Occipital lobe (tissue), 2 donors: Measurements from ENCODE around the gene WWOX. TPM values are rescaled to one million over a fixed set of nuclear protein-coding genes. Genes with fewer than 3 reads are reported as not detected.
A peak's percentile ranks its signal among the peaks of the same experiment; 100 is the strongest.

Experiments
- DNase-seq: peaks from one replicate; lab custom pipeline; 2025; lab: John Stamatoyannopoulos, UW
- total RNA-seq: library from RNA; depleted of rRNA; stranded (reverse); fragments of >200 nt; gene quantifications from one replicate; pipeline ENCODE4 v1.2.3, GENCODE V29; 2014

Gene WWOX
- total RNA-seq, 1 donor from 2014 or later: 20.9 TPM

DNA sequence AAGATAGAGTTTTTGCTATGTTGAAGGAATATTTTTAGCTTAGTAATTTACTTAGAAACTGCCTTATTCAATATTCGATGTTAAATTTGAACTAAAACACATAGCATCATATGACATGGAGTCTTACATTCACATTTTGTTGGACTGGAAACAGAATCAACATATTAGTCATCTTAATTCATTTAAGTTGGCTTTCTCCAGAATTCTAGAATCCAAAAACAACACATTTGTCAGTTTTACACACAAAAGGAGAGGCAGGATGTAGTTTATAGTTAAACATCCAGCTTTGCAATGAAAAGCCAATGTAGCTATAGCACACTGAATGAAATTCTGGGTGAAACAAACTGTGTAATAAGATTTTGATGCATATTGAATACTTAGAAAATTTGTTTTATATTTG lies 43.3 kb downstream of the WWOX start:
- no peak for DNase-seq

DNA sequence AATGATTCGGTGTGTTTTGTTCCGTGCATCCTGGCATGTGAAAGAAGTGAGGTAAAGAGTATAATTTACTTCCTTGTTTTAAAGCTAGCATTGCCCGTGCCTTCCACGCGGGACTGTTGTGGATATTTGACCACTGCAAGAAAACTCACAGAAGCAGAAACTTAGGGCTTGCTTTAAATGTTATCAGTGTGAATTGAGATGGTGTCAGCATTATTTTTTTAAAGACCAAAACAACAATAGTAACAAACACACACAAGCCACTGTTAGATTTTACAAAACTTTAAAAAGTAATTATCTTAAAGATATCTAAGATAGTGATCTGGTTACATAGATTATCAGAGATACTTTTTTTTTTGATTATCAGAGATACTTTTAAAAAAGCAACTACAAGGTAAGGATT lies 47.4 kb downstream of the WWOX start:
- DNase-seq: no peak

- no peak for DNase-seq
Observed at GRCh38 chr16:78147911-78148401, 48.5 kb downstream of the WWOX start.

- DNase-seq: no peak
Observed at GRCh38 chr16:78150233-78150632, 50.8 kb downstream of the WWOX start.

DNA sequence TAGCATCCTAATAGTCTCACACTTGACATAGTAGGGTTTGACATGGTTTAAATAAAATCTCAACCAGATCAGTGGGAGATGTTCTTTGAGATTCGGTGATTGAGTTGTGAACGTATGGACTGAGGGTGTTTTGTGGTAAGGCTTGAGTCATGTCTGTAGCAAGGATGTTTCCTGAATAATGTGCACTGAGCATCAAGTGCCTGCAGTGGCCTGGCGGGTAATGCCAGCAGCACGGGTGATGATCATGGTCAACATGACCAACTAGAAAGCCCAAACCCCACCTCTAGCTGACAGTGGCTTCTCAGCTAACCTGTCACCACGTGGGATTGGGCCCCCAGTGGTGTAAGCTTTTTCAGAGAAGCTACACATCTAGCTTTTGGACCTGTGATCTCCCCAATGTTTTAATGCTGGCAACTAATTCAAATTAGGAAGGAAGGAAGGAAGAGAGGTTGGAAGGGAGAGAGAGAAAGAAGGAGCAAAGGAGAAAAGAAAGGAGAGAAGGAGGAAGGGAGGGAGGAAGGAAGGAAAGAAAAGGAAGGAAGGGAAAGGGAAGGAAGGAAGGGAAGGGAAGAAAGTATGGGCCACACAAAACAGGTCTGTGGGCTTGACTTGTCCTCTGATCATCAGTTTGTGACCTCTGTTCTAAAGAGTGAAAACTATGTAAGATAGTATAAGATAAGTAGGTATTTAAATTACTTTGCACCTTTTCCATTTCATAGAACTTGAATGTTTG lies 55.4 kb downstream of the WWOX start:
- DNase-seq: no peak

DNA sequence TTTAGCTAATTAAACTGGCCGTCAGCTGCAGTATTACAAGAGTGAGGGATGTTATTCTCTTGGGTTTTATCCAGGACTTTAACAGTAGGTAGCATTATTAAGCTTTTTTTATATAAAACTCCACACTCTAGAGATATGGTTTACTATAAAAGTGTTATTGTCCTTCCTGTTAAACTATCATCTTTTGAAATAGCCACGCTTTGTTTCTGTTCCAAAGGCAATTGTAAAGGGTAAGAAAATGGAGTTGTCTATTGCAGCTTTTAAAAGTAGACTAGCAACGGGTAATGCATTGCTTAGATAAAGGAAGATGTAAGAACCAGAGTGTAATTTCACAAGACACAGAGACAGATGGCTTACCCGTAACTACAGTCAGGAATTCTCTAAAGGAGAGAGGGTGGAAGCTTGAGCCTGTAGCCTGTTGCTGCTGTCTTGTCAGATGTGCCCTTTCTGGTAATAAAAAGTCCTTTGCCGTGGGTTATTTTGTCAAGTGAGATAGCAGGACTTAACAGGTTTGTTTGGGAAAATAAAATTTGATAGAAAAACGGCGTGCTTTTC lies 56.4 kb downstream of the WWOX start:
- DNase-seq: no peak

DNA sequence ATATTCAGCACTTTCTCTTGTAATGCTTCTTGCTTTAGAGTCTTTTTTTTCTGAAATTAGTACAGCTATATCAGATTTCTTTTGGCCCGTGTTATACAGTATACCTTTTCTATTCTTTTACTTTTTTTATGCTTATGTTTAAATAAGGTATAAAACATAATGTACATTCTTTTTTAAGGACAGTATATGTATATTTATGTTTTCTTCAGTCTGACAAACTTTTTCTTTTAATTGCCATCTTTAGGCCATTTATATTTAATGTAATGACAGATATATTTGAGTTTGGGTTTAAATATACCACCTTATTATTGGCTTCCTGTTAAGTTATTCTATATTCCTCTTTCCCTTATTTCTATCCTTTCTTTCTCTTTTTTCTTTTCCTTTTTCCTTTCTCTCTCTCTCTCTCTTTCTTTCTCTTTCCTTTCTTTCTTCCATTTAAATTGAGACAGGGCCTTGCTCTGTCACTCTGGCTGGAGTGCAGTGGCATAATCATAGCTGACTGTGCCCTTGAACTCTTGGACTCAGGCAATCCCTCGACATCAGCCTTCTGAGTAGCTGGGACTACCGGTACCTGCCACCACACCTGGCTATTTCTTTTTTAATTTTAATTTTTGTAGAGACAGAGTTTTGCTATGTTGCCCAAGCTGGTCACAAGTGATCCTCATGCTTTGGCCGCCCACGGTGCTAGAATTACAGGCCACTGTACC lies 61.7 kb downstream of the WWOX start:
- DNase-seq: no peak

DNA sequence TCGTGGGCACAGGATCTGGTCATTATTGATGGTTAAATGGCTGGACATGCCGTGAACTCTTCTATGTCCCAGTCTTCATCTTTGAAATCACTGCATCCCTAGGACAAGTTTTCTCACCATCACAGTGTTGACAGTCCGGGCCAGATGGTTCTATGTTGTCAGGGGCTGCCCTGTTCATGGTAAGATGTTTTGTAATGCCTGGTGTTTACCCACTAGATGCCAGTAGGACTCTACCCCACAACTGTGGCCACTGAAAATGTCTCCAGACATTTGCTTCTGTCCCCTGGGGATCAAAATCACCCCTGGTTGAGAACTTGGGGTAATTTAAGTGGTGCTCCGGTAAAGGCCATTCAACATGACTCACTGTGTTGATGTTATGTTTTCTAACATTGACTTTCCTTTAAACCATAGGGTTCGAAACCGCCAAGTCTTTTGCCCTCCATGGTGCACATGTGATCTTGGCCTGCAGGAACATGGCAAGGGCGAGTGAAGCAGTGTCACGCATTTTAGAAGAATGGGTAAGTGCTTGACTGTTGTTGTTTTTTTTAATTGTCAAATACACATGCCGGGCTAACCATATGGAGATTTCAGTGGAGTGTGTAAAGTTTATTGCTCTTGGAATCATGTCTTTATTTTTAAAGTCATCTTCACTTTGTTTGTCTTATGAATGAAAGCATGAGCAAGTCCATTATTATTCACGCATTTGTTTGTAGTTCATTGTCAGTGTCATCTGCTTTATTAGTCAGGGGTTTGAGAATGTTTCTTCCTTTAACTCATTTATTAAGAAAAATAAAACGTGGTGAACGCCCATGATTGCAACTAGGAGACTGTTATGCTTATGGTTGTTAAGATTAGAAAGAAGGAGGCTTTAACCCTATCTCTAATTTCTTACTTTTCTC lies 64.6 kb downstream of the WWOX start:
- no peak for DNase-seq

DNA sequence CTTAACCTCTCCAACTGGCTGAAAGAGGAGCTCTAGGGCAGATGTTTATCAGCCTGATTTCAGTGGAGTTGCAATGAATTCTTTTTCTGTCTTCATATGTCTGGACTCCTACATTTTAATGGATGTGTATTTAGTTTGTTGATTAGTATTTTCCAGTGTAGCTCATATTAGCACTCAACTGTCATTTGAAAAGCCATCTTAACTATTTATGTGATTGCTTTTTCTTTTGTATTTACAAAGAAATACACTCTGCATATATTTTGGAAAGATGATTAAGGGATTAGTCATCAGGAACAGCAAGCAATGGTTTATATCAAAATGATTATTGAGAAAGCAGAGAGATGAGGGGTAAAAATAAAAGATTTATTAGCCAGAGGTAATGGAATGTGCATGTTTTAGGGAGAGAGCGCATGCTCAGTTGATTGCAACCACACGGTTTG lies 71.1 kb downstream of the WWOX start:
- no peak for DNase-seq

DNA sequence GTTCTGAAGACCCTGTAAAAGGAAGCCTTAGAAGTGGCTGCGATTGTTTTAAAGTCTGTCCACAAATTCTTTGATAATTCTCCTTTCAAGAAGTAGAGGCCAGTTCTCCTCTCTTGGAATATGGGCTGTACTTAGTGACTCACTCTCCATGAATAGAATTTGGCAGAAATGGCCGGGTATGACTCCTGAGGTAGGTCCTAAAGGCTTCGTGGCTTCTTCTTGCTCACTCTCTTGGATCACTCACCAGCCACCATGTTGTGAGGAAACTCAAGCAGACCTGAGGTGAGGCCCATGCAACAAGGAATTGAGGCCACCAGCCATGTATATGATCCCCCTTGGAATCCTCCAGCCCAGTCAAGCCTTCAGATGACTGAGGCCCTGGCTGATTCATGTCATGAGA lies 75.8 kb downstream of the WWOX start:
- DNase-seq: no peak

GRCh38 chr16:78176435-78176834 lies 77.0 kb downstream of the WWOX start:
- DNase-seq: no peak

- DNase-seq: no peak
Observed at GRCh38 chr16:78177218-78177617, 77.8 kb downstream of the WWOX start.

DNA sequence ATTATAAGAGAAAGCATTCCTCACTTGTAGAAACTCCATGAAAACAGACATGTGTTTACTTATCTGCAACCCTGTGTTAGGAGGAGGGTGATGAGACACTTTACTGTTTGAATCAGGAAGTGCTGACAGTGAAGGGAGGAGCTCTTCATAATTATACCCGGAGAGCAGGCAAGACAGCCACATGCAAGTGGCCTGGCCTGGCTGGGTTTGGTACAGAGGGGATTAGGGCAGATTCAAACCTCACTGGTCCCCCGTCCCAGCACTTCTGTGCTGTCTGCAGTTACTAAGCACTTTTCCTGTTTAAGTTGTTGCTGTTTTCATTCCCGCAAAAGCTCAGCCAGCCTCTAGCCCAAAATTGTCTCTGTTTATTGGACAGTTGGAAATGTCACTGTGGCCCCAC lies 78.5 kb downstream of the WWOX start:
- no peak for DNase-seq

DNA sequence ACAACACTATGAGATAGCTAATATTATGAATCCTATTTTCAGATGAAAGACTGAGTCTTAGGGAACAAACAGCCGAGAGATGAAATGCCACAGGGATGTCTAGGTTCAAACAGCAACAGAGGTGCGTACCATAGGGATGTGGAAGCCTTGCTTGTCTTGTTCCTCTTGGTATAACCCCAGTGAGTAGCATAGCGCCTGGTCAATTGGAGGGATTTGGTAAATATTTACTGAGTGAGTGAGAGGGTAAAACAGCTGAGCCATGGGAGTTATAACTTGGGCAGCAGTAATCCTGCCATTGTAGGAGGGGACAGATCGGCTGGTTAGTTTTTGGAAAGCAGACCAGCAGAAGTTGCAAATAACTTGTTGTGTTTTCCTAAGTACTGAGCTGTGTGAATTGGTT lies 80.2 kb downstream of the WWOX start:
- DNase-seq: no peak

GRCh38 chr16:78180349-78180748 lies 80.9 kb downstream of the WWOX start:
- no peak for DNase-seq

- DNase-seq: peak; percentile 46
Observed at GRCh38 chr16:78183437-78184237, 84.2 kb downstream of the WWOX start.

GRCh38 chr16:78184238-78185183 lies 85.1 kb downstream of the WWOX start:
- DNase-seq: no peak

GRCh38 chr16:78189121-78189520 lies 89.7 kb downstream of the WWOX start:
- no peak for DNase-seq

DNA sequence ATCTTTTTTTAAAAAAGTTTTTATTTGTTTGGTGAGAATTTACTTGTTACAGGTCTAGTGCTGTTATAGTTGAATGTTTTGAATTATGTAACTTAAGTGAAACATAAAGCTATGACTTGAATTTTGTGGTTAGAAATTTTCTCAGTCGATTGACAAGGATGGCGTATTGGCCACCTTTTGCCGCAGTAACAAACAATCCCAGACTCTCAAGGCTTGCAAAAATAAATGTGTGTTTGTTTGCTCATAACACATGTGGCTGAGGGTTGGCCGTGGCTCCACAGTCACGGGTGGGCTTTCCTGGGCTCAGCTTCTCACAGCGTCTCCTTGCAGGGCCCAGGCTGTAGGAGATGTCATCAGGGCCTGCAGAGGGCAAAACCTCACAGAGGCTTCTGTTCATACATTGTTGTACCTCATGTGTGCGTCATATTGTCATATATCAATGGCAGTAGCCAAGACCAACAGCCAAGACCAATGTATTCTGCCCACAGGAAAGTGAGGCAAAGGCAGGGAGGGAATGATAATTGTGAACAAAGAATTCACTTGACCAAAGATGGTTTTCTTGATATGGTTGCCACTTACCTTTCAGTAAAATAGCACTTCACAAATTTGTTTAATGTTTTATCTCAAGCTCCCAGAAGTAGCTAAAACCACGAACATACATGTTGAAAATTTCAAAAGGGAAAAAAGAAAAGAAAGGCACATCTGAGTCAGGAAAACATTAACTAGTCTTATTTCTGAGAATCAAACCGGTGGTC lies 93.5 kb downstream of the WWOX start:
- no peak for DNase-seq
